ENCODE results near the gene PPP2R5C. TPM values are rescaled to one million over a fixed set of nuclear protein-coding genes. Genes with fewer than 3 reads are reported as not detected.

PPP2R5C gene
- total and polyA plus RNA-seq, 2 of the 8 experiments (the other 6 are each of a cell fraction or from before 2014, with no cell fraction given), result 49.6 to 95.9 TPM

DNA sequence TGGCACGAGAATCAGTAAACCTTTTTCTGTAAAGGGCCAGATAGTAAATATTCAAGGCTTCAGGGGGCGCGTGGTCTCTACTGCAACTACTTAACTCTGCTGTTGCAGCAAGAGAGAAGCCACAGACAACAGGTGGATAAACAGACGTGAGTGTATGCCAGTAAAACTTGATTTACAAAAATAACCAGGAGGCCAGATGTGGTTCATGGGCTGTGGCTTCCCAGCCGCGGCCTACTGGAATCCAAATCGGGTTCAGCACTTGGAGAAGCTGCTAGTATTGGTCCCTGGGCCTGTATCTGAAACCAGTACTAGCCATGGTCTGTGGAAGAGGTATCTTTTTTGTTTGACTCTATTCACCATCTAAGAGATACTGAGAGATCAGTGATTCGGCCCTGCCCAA, 13.3 kb downstream of the PPP2R5C start:
- no peaks in the 10 kb centered on the region for H3K79me1 ChIP-seq (ENCODE audit: low read depth, low read length)
- POLR2A ChIA-PET (ENCODE audit: partially characterized antibody), result no interaction called here
- no peak overlapping the region for H3K23ac ChIP-seq (ENCODE audit: insufficient read length)
- DNase-seq (ENCODE audit: low read depth in 1 of 2, low spot score in 2 of 2), result no peak
- no peaks in the 10 kb centered on the region for H3K9me3 ChIP-seq (ENCODE audit: insufficient read depth in 2 of 2, low read depth in 1 of 2, low read length in 1 of 2)
- H3K27ac ChIP-seq (ENCODE audit: low read depth, low read length), result no peak overlapping the region
- no peak overlapping the region for H2BK12ac ChIP-seq (ENCODE audit: low read depth, low read length)
- no peak overlapping the region for H3K4me2 ChIP-seq (ENCODE audit: insufficient read depth in 1 of 2, low read depth in 2 of 2, low read length in 2 of 2)
- no peak overlapping the region for H3K18ac ChIP-seq (ENCODE audit: extremely low read depth, low read length)
- H2BK20ac ChIP-seq (ENCODE audit: low read length), result no peak overlapping the region
- no peak overlapping the region for H3K14ac ChIP-seq (ENCODE audit: insufficient read length)
- no peak overlapping the region for H2BK120ac ChIP-seq (replicated peaks; ENCODE audit: low read depth, low read length)
- H2AFZ ChIP-seq (ENCODE audit: low read length), result no peak overlapping the region
- H4K20me1 ChIP-seq (replicated peaks in 1 of 2; ENCODE audit: control insufficient read depth in 1 of 2, insufficient read depth in 2 of 2, low read length in 2 of 2), result peaks cover 0 to 6% of the 10 kb centered on the region in 2 experiments
- no peak overlapping the region for H2BK15ac ChIP-seq (ENCODE audit: low read length)
- no peak overlapping the region for H3K9ac ChIP-seq (replicated peaks in 1 of 4; ENCODE audit: extremely low read depth in 1 of 4, low read depth in 3 of 4, low read length in 3 of 4)
- no peak overlapping the region for H2AK5ac ChIP-seq (ENCODE audit: low read depth, low read length)
- no peak overlapping the region for H4K8ac ChIP-seq (ENCODE audit: extremely low read depth, insufficient read depth, low read length)
- H3K56ac ChIP-seq (replicated peaks; ENCODE audit: insufficient read length, low read depth, low read length), result no peak overlapping the region
- no peaks in the 10 kb centered on the region for H3K23me2 ChIP-seq (ENCODE audit: low read depth, low read length)
- no peaks in the 10 kb centered on the region for H3K79me2 ChIP-seq (ENCODE audit: control insufficient read depth in 1 of 2, insufficient read depth in 2 of 2, low read length in 2 of 2)
- no peak overlapping the region for H3K4me3 ChIP-seq (ENCODE audit: extremely low read depth in 1 of 4, insufficient read depth in 2 of 4, low read depth in 3 of 4, low read length in 4 of 4)
- no peak for FAIRE-seq
- CTCF ChIA-PET (ENCODE audit: partially characterized antibody), result interaction anchor here (2.2 kb wide), 1 partner anchor 67 kb away, joined by 6 read pairs; no protein-coding TSS in a partner anchor
- H4K5ac ChIP-seq (ENCODE audit: insufficient read length, low read depth, low read length), result no peak overlapping the region
- H3K4ac ChIP-seq (replicated peaks; ENCODE audit: insufficient read length, low read depth, low read length), result no peak overlapping the region
- H3K36me3 ChIP-seq (ENCODE audit: control insufficient read depth in 2 of 4, insufficient read depth in 4 of 4, low read length in 3 of 4), result no peaks in the 10 kb centered on the region
- no peak overlapping the region for H2BK5ac ChIP-seq (ENCODE audit: low read depth, low read length)
- 81% methylated on average over 8 of the region's 8 CpGs; no CpG with 5 or more reads in 1 of the 2 experiments for WGBS, 2 experiments (ENCODE audit: extremely low coverage in 1 of 2, insufficient coverage in 1 of 2, insufficient read length in 1 of 2, insufficient replicate concordance in 2 of 2, low coverage in 1 of 2, low lambda C conversion rate in 2 of 2, missing lambda C conversion rate in 1 of 2)
- peaks cover 0 to 3% (median 0%) of the 10 kb centered on the region in 4 experiments; a peak in 2 of 7 replicates for H3K4me1 ChIP-seq (replicated peaks in 1 of 4; ENCODE audit: control insufficient read depth in 3 of 4, insufficient read depth in 4 of 4, low read length in 3 of 4)
- H3K27me3 ChIP-seq (replicated peaks in 1 of 4; ENCODE audit: control insufficient read depth in 3 of 4, extremely low read depth in 1 of 4, insufficient read depth in 3 of 4, low read length in 3 of 4), result peaks cover 0 to 14% (median 11%) of the 10 kb centered on the region in 4 experiments; a peak in 6 of 7 replicates
- no peak overlapping the region for H4K91ac ChIP-seq (replicated peaks; ENCODE audit: insufficient read length, low read length)
- TF ChIP-seq CEBPB (IDR thresholded peaks at IDR 0.05; ENCODE audit: low read depth, low read length), result no peak
- no peak for TF ChIP-seq BRCA1 (IDR thresholded peaks at IDR 0.05; ENCODE audit: low read depth, low read length)
- no peak for TF ChIP-seq JUND (IDR thresholded peaks at IDR 0.05; ENCODE audit: low read length)
- TF ChIP-seq TCF12 (IDR thresholded peaks at IDR 0.05; ENCODE audit: low read depth, low read length), result no peak
- no peak for TF ChIP-seq RAD21 (IDR thresholded peaks at IDR 0.05 in 1 of 2, conservative IDR thresholded peaks at IDR 0.05 in 1 of 2; ENCODE audit: low read depth in 2 of 2, low read length in 2 of 2)
- TF ChIP-seq RXRA (IDR thresholded peaks at IDR 0.05; ENCODE audit: insufficient read depth, low read depth, low read length), result no peak
- TF ChIP-seq NANOG (IDR thresholded peaks at IDR 0.05; ENCODE audit: insufficient read depth, low read depth, low read length, poor library complexity, severe bottlenecking), result no peak
- TF ChIP-seq CBX8 (IDR thresholded peaks at IDR 0.05; ENCODE audit: borderline replicate concordance, low read depth, low read length), result no peak
- TF ChIP-seq E2F6 (IDR thresholded peaks at IDR 0.05), result no peak
- TF ChIP-seq TBP (IDR thresholded peaks at IDR 0.05; ENCODE audit: low read depth, low read length), result no peak
- no peak for TF ChIP-seq SIN3A (conservative IDR thresholded peaks at IDR 0.05 in 1 of 2, IDR thresholded peaks at IDR 0.05 in 1 of 2; ENCODE audit: low read depth in 1 of 2, low read length in 2 of 2)
- no peak for TF ChIP-seq GTF2F1 (IDR thresholded peaks at IDR 0.05; ENCODE audit: borderline replicate concordance, low read depth, low read length)
- TF ChIP-seq SRF (IDR thresholded peaks at IDR 0.05; ENCODE audit: low read depth, low read length), result no peak
- TF ChIP-seq TEAD4 (IDR thresholded peaks at IDR 0.05; ENCODE audit: low read depth, low read length), result no peak
